ENCODE measurements around the gene SMU1.
"Not testable (repeated sequence)": the region's sequence is repeated elsewhere in the genome, so short reads cannot be mapped to it uniquely, and the experiment has no call there.

Gene SMU1

GRCh38 chr9:33104401-33104800 lies 27.9 kb upstream of the SMU1 start:
- no peak for DNase-seq

GRCh38 chr9:33103501-33104281 lies 27.2 kb upstream of the SMU1 start:
- DNase-seq, result no peak

GRCh38 chr9:33102551-33103210 lies 26.2 kb upstream of the SMU1 start:
- no peak for DNase-seq

GRCh38 chr9:33101104-33101951 lies 24.9 kb upstream of the SMU1 start:
- no peak for DNase-seq

GRCh38 chr9:33099754-33100153 lies 23.3 kb upstream of the SMU1 start:
- DNase-seq, result no peak

GRCh38 chr9:33097192-33097591 lies 20.7 kb upstream of the SMU1 start:
- DNase-seq, result no peak

GRCh38 chr9:33092634-33093033 lies 16.2 kb upstream of the SMU1 start:
- DNase-seq, result no peak

GRCh38 chr9:33085672-33086071 lies 9.2 kb upstream of the SMU1 start:
- not testable (repeated sequence) for DNase-seq

- DNase-seq, result no peak
Observed at GRCh38 chr9:33082538-33083326, 6.3 kb upstream of the SMU1 start.

- DNase-seq, result no peak
Observed at GRCh38 chr9:33082128-33082527, 5.7 kb upstream of the SMU1 start.

GRCh38 chr9:33081128-33081851 lies 4.8 kb upstream of the SMU1 start:
- peak; percentile 91 for DNase-seq

GRCh38 chr9:33080534-33080933 lies 4.1 kb upstream of the SMU1 start:
- no peak for DNase-seq

- DNase-seq, result no peak
Observed at GRCh38 chr9:33068991-33069390, 7.5 kb downstream of the SMU1 start.

- DNase-seq, result no peak
Observed at GRCh38 chr9:33065157-33066076, 11.1 kb downstream of the SMU1 start.

GRCh38 chr9:33051144-33051543 lies 25.3 kb downstream of the SMU1 start:
- no peak for DNase-seq

- DNase-seq, result no peak
Observed at GRCh38 chr9:33049680-33050361, 26.7 kb downstream of the SMU1 start.

GRCh38 chr9:33048054-33048465 lies 28.4 kb downstream of the SMU1 start:
- no peak for DNase-seq

GRCh38 chr9:33046061-33046460 lies 30.4 kb downstream of the SMU1 start:
- DNase-seq, result no peak

- DNase-seq, result peak; percentile 59
Observed at GRCh38 chr9:33044677-33045282, 31.7 kb downstream of the SMU1 start.

GRCh38 chr9:33044162-33044673 lies 32.3 kb downstream of the SMU1 start:
- peak; percentile 72 for DNase-seq
